GM12878 (cell line): ENCODE measurements around the gene CREB3L4.

Source experiments
- ASH2L ChIP-seq: fragments of 300-600, 200-600 bp; sonication (generic); IDR thresholded peaks from 2 replicates; pipeline ENCODE4 v1.6.1; 2017; ENCODE audit warnings: low read depth, mild to moderate bottlenecking, borderline replicate concordance
- BRCA1 ChIP-seq: IDR thresholded peaks from 2 replicates; pipeline ENCODE4 v1.6.1; 2011; ENCODE audit warnings: low read depth, low read length, improper control_type of control experiment
- CEBPB ChIP-seq, 2 experiments: fragments of 150-350 bp in 1 of 2; IDR thresholded peaks; 2 replicates each; pipeline ENCODE4 v1.6.1; 2012 to 2014; ENCODE audit warnings: low read depth in 2 of 2, low read length in 2 of 2, borderline replicate concordance in 1 of 2, inconsistent platforms in 1 of 2
- EZH2 ChIP-seq: IDR thresholded peaks from 2 replicates; pipeline ENCODE4 v1.6.1; 2012; ENCODE audit warnings: low read depth, mild to moderate bottlenecking, control low read depth, inconsistent platforms, low read length, borderline replicate concordance; ENCODE audit not compliant: control insufficient read depth
- FOS ChIP-seq: IDR thresholded peaks from 3 replicates; pipeline ENCODE4 v1.6.1; 2011; ENCODE audit warnings: borderline replicate concordance; ENCODE audit not compliant: insufficient read length; ENCODE audit errors: extremely low read depth
- POLR2A ChIP-seq: IDR thresholded peaks from 2 replicates; pipeline ENCODE4 v1.6.1; 2011; ENCODE audit warnings: low read depth, mild to moderate bottlenecking, low read length
- RAD21 ChIP-seq: IDR thresholded peaks from 2 replicates; pipeline ENCODE4 v1.6.1; 2011; ENCODE audit warnings: mild to moderate bottlenecking, low read depth, low read length, moderate library complexity; ENCODE audit not compliant: insufficient read depth
- RFX5 ChIP-seq: IDR thresholded peaks from 2 replicates; pipeline ENCODE4 v1.6.1; 2011; ENCODE audit warnings: low read depth, low read length, improper control_type of control experiment
- USF2 ChIP-seq: IDR thresholded peaks from 2 replicates; pipeline ENCODE4 v1.6.1; 2011; ENCODE audit warnings: low read depth, low read length, improper control_type of control experiment, borderline replicate concordance
- YY1 ChIP-seq: IDR thresholded peaks from 2 replicates; pipeline ENCODE4 v1.6.1; 2011; ENCODE audit warnings: low read depth, mild to moderate bottlenecking, low read length
- ZNF274 ChIP-seq: IDR thresholded peaks from one replicate; pipeline ENCODE4 v1.8.0; 2011; ENCODE audit not compliant: insufficient read length, insufficient read depth
- TF ChIP-seq, protein P1 (sequence below), 3 experiments: IDR thresholded peaks in 2 of 3; conservative IDR thresholded peaks in 1 of 3; 2 replicates each; pipeline ENCODE4 v1.5.1; 2011; ENCODE audit warnings: low read depth in 3 of 3, low read length in 3 of 3, mild to moderate bottlenecking in 3 of 3, control low read depth in 2 of 3, moderate library complexity in 2 of 3, inconsistent platforms in 1 of 3, mixed read lengths in 1 of 3; ENCODE audit not compliant: control insufficient read depth in 2 of 3, insufficient read depth in 1 of 3; ENCODE audit errors: extremely low read depth in 1 of 3

DNA sequence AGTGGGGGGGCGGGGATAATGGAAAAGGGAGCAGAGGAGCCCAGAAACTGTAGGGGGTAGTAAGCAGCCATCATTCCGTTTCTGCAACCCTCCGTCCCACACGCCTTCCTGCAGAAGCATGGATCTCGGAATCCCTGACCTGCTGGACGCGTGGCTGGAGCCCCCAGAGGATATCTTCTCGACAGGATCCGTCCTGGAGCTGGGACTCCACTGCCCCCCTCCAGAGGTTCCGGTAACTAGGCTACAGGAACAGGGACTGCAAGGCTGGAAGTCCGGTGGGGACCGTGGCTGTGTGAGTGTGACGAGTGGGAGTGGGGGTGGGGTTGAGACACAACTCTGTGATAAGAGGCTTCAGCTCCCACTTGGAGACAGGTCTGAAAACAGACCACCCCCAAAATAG, 706 bp downstream of the CREB3L4 start:
- TF ChIP-seq, protein P1, sequence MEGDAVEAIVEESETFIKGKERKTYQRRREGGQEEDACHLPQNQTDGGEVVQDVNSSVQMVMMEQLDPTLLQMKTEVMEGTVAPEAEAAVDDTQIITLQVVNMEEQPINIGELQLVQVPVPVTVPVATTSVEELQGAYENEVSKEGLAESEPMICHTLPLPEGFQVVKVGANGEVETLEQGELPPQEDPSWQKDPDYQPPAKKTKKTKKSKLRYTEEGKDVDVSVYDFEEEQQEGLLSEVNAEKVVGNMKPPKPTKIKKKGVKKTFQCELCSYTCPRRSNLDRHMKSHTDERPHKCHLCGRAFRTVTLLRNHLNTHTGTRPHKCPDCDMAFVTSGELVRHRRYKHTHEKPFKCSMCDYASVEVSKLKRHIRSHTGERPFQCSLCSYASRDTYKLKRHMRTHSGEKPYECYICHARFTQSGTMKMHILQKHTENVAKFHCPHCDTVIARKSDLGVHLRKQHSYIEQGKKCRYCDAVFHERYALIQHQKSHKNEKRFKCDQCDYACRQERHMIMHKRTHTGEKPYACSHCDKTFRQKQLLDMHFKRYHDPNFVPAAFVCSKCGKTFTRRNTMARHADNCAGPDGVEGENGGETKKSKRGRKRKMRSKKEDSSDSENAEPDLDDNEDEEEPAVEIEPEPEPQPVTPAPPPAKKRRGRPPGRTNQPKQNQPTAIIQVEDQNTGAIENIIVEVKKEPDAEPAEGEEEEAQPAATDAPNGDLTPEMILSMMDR (IDR thresholded peaks at IDR 0.05 in 2 of 3, conservative IDR thresholded peaks at IDR 0.05 in 1 of 3; ENCODE audit: control insufficient read depth in 2 of 3, extremely low read depth in 1 of 3, insufficient read depth in 1 of 3, low read depth in 3 of 3, low read length in 3 of 3): no peak
- TF ChIP-seq POLR2A (no peak), ZNF274 (no peak), RAD21 (no peak), USF2 (no peak), CEBPB (IDR thresholded peaks at IDR 0.05; ENCODE audit: borderline replicate concordance in 1 of 2, low read depth in 2 of 2, low read length in 2 of 2) (no peak), RFX5 (no peak), ASH2L (no peak), BRCA1 (no peak), YY1 (no peak), EZH2 (no peak), FOS (no peak)
